Measurements from ENCODE around the gene INCA1. TPM values are rescaled to one million over a fixed set of nuclear protein-coding genes. Genes with fewer than 3 reads are reported as not detected.
A peak's percentile ranks its signal among the peaks of the same experiment; 100 is the strongest.

INCA1 gene
- total and polyA plus RNA-seq, 2 of the 13 experiments (the other 11 are each of a cell fraction or from before 2014, with no cell fraction given) = 0.93 to 2.6 TPM

GRCh38 chr17:4974115-4974670 lies 23.1 kb downstream of the INCA1 start:
- TF ChIP-seq ZNF720 (CRISPR knock-in tag; IDR thresholded peaks at IDR 0.05) (no peak), ZNF17 (CRISPR knock-in tag; IDR thresholded peaks at IDR 0.05) (no peak), RBM22 (optimal IDR thresholded peaks at IDR 0.05; ENCODE audit: low read length) (peak; percentile 47), ZHX1 (CRISPR knock-in tag; IDR thresholded peaks at IDR 0.05; ENCODE audit: low read depth) (no peak), PREB (CRISPR knock-in tag; IDR thresholded peaks at IDR 0.05) (no peak), AGO1 (IDR thresholded peaks at IDR 0.05; ENCODE audit: low read depth, low read length, poor library complexity, severe bottlenecking) (no peak), MXI1 (IDR thresholded peaks at IDR 0.05; ENCODE audit: borderline replicate concordance, low read depth, low read length) (no peak), PCBP1 (IDR thresholded peaks at IDR 0.05; ENCODE audit: borderline replicate concordance, low read depth, low read length) (no peak), BCL6 (CRISPR knock-in tag; IDR thresholded peaks at IDR 0.05) (no peak), TOPORS (CRISPR knock-in tag; IDR thresholded peaks at IDR 0.05) (no peak), ZNF276 (CRISPR knock-in tag; IDR thresholded peaks at IDR 0.05; ENCODE audit: low read depth) (no peak), ZFYVE20 (CRISPR knock-in tag; IDR thresholded peaks at IDR 0.05; ENCODE audit: borderline replicate concordance, low read depth) (no peak), POLR2G (IDR thresholded peaks at IDR 0.05; ENCODE audit: low read depth, low read length) (0 out of 2 replicates have a peak, but pooled peaks have one; percentile 3), CEBPG (CRISPR knock-in tag; IDR thresholded peaks at IDR 0.05) (no peak), ZFP1 (CRISPR knock-in tag; IDR thresholded peaks at IDR 0.05) (no peak), ZFP37 (CRISPR knock-in tag; IDR thresholded peaks at IDR 0.05; ENCODE audit: borderline replicate concordance) (no peak), IRF9 (CRISPR knock-in tag; IDR thresholded peaks at IDR 0.05; ENCODE audit: borderline replicate concordance) (no peak)
- Histone ChIP-seq H3K4me1 (ENCODE audit: insufficient read depth, low read length) (peaks cover 27% of the 10 kb centered on the region), H3K79me2 (ENCODE audit: insufficient read depth, low read length) (peaks cover 10% of the 10 kb centered on the region), H2AFZ (ENCODE audit: low read length) (no peak overlapping the region), H3K27me3 (ENCODE audit: control insufficient read depth in 1 of 2, insufficient read depth in 2 of 2, low read length in 2 of 2) (no peaks in the 10 kb centered on the region), H3K9ac (ENCODE audit: insufficient read depth, low read depth, low read length) (no peak overlapping the region), H3K4me2 (ENCODE audit: low read depth, low read length) (no peak overlapping the region), H3K9me3 (ENCODE audit: low read length) (no peaks in the 10 kb centered on the region), H4K20me1 (ENCODE audit: insufficient read depth, low read length) (no peaks in the 10 kb centered on the region), H3K27ac (ENCODE audit: extremely low read length, insufficient read depth, low read length) (no peak overlapping the region), H3K4me3 (replicated peaks in 1 of 3; ENCODE audit: insufficient read depth in 1 of 3, low read depth in 2 of 3, low read length in 3 of 3) (no peak overlapping the region), H3K36me3 (replicated peaks in 1 of 2; ENCODE audit: control insufficient read depth in 1 of 2, insufficient read depth in 2 of 2, low read length in 2 of 2) (peaks cover 1 to 19% of the 10 kb centered on the region in 2 experiments)
- no peak for DNase-seq (ENCODE audit: low spot score)
- intact Hi-C loops (cut with micrococcal nuclease; ENCODE audit: unreplicated experiment) = no loop called here
- in situ Hi-C loops (cut with HindIII; ENCODE audit: extremely low pct_ligation_motif_present, low pct_unique_long_range_greater_than_20kb) = no loop called here
- ChIA-PET CTCF (ENCODE audit: low intra/inter-chr PET ratio, low total read pairs) (no interaction called here), POLR2A (interaction anchor here (2.6 kb wide), 1 partner anchor 65 kb away, joined by 10 read pairs; no protein-coding TSS in a partner anchor)
- FAIRE-seq = no peak
- BruUV-seq (replicated peaks) = no TSS peak
- 93% methylated on average over 9 of the region's 9 CpGs for WGBS (ENCODE audit: low lambda C conversion rate)
- no peak for ATAC-seq

Measured in HepG2 (cell line).